ENCODE measurements around the gene ATM. TPM values are rescaled to one million over a fixed set of nuclear protein-coding genes. Genes with fewer than 3 reads are reported as not detected.

The ATM gene
- total and polyA plus RNA-seq, 2 donors from 2014 or later = 11.7 to 83.3 TPM

DNA sequence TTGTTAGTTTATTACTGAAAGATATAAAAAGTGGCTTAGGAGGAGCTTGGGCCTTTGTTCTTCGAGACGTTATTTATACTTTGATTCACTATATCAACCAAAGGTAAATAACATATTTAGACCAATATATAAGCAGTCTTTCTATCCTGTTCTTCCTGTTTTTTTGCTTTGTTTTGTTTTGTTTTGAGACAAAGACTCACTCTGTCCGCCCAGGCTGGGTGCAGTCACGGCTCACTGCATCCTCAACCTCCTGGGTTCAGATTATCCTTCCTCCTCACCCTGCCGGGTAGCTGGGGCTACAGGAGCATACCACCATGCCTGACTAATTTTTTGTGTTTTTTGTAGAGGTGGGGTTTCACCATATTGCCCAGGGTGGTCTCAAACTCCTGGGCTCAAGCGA lies 66.8 kb downstream of the ATM start:
- Histone ChIP-seq H3K27ac (ENCODE audit: low read depth in 2 of 2, low read length in 2 of 2) (no peak overlapping the region), H3K4me1 (ENCODE audit: control insufficient read depth in 2 of 3, insufficient read depth in 2 of 3, low read depth in 1 of 3, low read length in 3 of 3) (no peaks in the 10 kb centered on the region), H3K9ac (ENCODE audit: low read length in 3 of 3) (no peak overlapping the region), H3K9me3 (ENCODE audit: control insufficient read depth in 2 of 3, insufficient read depth in 1 of 3, low read length in 3 of 3) (no peaks in the 10 kb centered on the region), H3K27me3 (ENCODE audit: control insufficient read depth, insufficient read depth, low read length) (no peaks in the 10 kb centered on the region), H3K4me3 (ENCODE audit: low read length in 3 of 3) (no peak overlapping the region), H3K36me3 (ENCODE audit: control insufficient read depth in 2 of 3, insufficient read depth in 3 of 3, low read length in 3 of 3) (peaks cover 2 to 13% (median 3%) of the 10 kb centered on the region in 3 donors)
- TF ChIP-seq, protein P1, sequence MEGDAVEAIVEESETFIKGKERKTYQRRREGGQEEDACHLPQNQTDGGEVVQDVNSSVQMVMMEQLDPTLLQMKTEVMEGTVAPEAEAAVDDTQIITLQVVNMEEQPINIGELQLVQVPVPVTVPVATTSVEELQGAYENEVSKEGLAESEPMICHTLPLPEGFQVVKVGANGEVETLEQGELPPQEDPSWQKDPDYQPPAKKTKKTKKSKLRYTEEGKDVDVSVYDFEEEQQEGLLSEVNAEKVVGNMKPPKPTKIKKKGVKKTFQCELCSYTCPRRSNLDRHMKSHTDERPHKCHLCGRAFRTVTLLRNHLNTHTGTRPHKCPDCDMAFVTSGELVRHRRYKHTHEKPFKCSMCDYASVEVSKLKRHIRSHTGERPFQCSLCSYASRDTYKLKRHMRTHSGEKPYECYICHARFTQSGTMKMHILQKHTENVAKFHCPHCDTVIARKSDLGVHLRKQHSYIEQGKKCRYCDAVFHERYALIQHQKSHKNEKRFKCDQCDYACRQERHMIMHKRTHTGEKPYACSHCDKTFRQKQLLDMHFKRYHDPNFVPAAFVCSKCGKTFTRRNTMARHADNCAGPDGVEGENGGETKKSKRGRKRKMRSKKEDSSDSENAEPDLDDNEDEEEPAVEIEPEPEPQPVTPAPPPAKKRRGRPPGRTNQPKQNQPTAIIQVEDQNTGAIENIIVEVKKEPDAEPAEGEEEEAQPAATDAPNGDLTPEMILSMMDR (IDR thresholded peaks at IDR 0.05; ENCODE audit: borderline replicate concordance, extremely low read depth, insufficient read depth) = no peak
- DNase-seq (peak in 4 of 5 donors; percentile 39 to 55 (median 51)), FAIRE-seq (no peak)
- intact Hi-C loops (cut with DNase I) = no loop called here

DNA sequence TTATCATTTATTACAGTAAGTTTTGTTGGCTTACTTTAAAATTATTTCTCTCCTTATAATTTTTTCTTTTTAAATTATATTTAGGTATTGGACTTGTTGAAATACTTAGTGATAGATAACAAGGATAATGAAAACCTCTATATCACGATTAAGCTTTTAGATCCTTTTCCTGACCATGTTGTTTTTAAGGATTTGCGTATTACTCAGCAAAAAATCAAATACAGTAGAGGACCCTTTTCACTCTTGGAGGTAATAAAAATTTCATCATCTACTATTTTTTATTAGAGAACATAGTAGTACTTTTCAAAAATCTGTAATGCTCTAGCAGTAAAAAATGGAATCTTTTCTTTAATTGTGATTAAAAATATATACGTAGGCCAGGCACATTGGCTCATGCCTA lies 70.4 kb downstream of the ATM start:
- Histone ChIP-seq H3K4me1 (ENCODE audit: control insufficient read depth in 2 of 3, insufficient read depth in 2 of 3, low read depth in 1 of 3, low read length in 3 of 3) (no peaks in the 10 kb centered on the region), H3K36me3 (ENCODE audit: control insufficient read depth in 2 of 3, insufficient read depth in 3 of 3, low read length in 3 of 3) (peaks cover 0 to 16% (median 12%) of the 10 kb centered on the region in 3 donors), H3K4me3 (ENCODE audit: low read length in 3 of 3) (no peak overlapping the region), H3K9ac (ENCODE audit: low read length in 3 of 3) (no peak overlapping the region), H3K27ac (ENCODE audit: low read depth in 2 of 2, low read length in 2 of 2) (no peak overlapping the region), H3K27me3 (ENCODE audit: control insufficient read depth, insufficient read depth, low read length) (no peaks in the 10 kb centered on the region), H3K9me3 (ENCODE audit: control insufficient read depth in 2 of 3, insufficient read depth in 1 of 3, low read length in 3 of 3) (no peaks in the 10 kb centered on the region)
- peak; percentile 3 for FAIRE-seq
- TF ChIP-seq, protein P1 (IDR thresholded peaks at IDR 0.05; ENCODE audit: borderline replicate concordance, extremely low read depth, insufficient read depth) = no peak
- intact Hi-C loops (cut with DNase I) = no loop called here
- DNase-seq = no peak

DNA sequence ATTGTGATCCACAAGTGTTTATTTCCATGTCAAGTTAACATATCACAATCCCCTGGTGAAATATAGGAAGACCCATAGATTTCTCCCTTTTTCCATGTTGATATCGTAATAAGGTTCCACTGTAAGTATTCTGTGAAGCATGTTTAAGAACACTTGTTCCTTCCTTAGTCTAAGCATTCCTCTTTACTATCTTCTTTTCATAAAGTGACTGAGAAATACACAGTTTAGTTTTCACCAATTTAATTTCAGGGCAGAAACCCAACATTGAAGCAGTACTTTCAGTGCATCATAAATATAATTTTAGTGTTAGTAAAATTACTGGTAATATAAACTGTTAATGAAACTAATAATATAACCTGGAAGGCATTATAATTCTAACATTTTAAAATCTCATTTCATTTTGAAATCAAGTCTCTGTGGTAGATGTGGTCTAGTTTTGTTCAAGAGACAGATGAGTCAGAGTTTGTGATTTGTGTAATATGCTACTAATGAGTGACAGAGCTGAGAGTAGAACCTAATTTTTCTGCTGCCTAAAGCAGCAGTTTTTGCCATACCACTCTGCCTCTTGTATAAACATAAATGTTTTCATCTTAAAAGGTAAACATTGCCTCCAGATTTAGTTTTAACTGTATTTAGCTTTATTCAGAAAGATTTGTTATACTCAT lies 79.4 kb downstream of the ATM start:
- no peak for FAIRE-seq
- Histone ChIP-seq H3K4me3 (ENCODE audit: low read length in 3 of 3) (no peak overlapping the region), H3K9me3 (ENCODE audit: control insufficient read depth in 2 of 3, insufficient read depth in 1 of 3, low read length in 3 of 3) (no peaks in the 10 kb centered on the region), H3K27ac (ENCODE audit: low read depth in 2 of 2, low read length in 2 of 2) (no peak overlapping the region), H3K36me3 (ENCODE audit: control insufficient read depth in 2 of 3, insufficient read depth in 3 of 3, low read length in 3 of 3) (peaks cover 6 to 28% (median 24%) of the 10 kb centered on the region in 3 donors), H3K4me1 (ENCODE audit: control insufficient read depth in 2 of 3, insufficient read depth in 2 of 3, low read depth in 1 of 3, low read length in 3 of 3) (no peaks in the 10 kb centered on the region), H3K27me3 (ENCODE audit: control insufficient read depth, insufficient read depth, low read length) (no peaks in the 10 kb centered on the region), H3K9ac (ENCODE audit: low read length in 3 of 3) (no peak overlapping the region)
- intact Hi-C loops (cut with DNase I) = no loop called here
- no peak for DNase-seq
- TF ChIP-seq, protein P1 (IDR thresholded peaks at IDR 0.05; ENCODE audit: borderline replicate concordance, extremely low read depth, insufficient read depth) = no peak

Measured in kidney (tissue), 14 donors.